CD4-positive, CD25-positive, alpha-beta regulatory T cell (primary cell): ENCODE measurements around the gene TRNP1. TPM values are rescaled to one million over a fixed set of nuclear protein-coding genes. Genes with fewer than 3 reads are reported as not detected.

Source experiments
- ATAC-seq, 2 donors: fragments of 150-1000 bp; cut with Tn5 transposase; one replicate each; pipeline ENCODE4 v1.10.0; 2021; ENCODE audit warnings: low read depth in 2 of 2, moderate number of reproducible peaks in 2 of 2, moderate library complexity in 1 of 2
- DNase-seq, 3 donors: peaks; one replicate each; pipeline versions ENCODE4 v3.0.0 to v3.0.0-alpha.2; 2012 to 2022; ENCODE audit warnings: mixed read lengths in 1 of 3
- H3K27ac ChIP-seq: one replicate; pipeline ENCODE4 v1.7.0; 2013; ENCODE audit warnings: mild to moderate bottlenecking, low read length; ENCODE audit not compliant: insufficient read depth, poor library complexity, severe bottlenecking
- H3K27me3 ChIP-seq: one replicate; pipeline ENCODE4 v1.7.0; 2013; ENCODE audit warnings: low read length; ENCODE audit not compliant: control insufficient read depth, insufficient read depth
- H3K36me3 ChIP-seq: one replicate; pipeline ENCODE4 v1.7.0; 2013; ENCODE audit warnings: mild to moderate bottlenecking, low read length, moderate library complexity; ENCODE audit not compliant: control insufficient read depth, insufficient read depth
- H3K4me1 ChIP-seq: 2 replicates; pipeline ENCODE4 v1.7.0; 2013; ENCODE audit warnings: mild to moderate bottlenecking, low read length; ENCODE audit not compliant: insufficient read depth, control insufficient read depth, poor library complexity, severe bottlenecking
- H3K4me3 ChIP-seq: one replicate; pipeline ENCODE4 v1.7.0; 2013; ENCODE audit warnings: low read depth, mild to moderate bottlenecking, low read length, moderate library complexity
- H3K9me3 ChIP-seq, 2 experiments: 1 replicate in 1 of 2; 2 replicates in 1 of 2; pipeline ENCODE4 v1.7.0; 2013; ENCODE audit warnings: low read length in 2 of 2, mild to moderate bottlenecking in 1 of 2, moderate library complexity in 1 of 2; ENCODE audit not compliant: control insufficient read depth in 2 of 2
- H3K27ac Mint-ChIP-seq, 3 donors: one replicate each; pipeline ENCODE4 v1.8.0; 2020 to 2022; ENCODE audit warnings: mild to moderate bottlenecking in 3 of 3, mixed read lengths in 3 of 3, moderate library complexity in 2 of 3
- H3K27me3 Mint-ChIP-seq: one replicate; pipeline ENCODE4 v1.8.0; 2022; ENCODE audit warnings: mild to moderate bottlenecking, mixed read lengths
- H3K36me3 Mint-ChIP-seq: one replicate; pipeline ENCODE4 v1.8.0; 2020; ENCODE audit warnings: mixed read lengths
- H3K4me1 Mint-ChIP-seq, 4 donors: one replicate each; pipeline ENCODE4 v1.8.0; 2020 to 2022; ENCODE audit warnings: mixed read lengths in 4 of 4, mild to moderate bottlenecking in 1 of 4
- H3K4me3 Mint-ChIP-seq, 4 donors: one replicate each; pipeline ENCODE4 v1.8.0; 2020 to 2022; ENCODE audit warnings: mild to moderate bottlenecking in 4 of 4, mixed read lengths in 4 of 4, moderate library complexity in 3 of 4
- H3K9me3 Mint-ChIP-seq, 7 donors: one replicate each; pipeline ENCODE4 v1.8.0; 2020 to 2022; ENCODE audit warnings: mixed read lengths in 7 of 7, mild to moderate bottlenecking in 3 of 7, moderate library complexity in 2 of 7
- polyA plus RNA-seq, 4 donors: library from polyadenylated mRNA; unstranded; fragments of 300-500 nt; fragmentation: Illumina TruSeq; gene quantifications; one replicate each; pipeline ENCODE4 v1.2.3, GENCODE V29; 2021
- total RNA-seq: library from RNA; stranded (reverse); gene quantifications from one replicate; pipeline ENCODE4 v1.2.3, GENCODE V29; 2022

Gene TRNP1
- total and polyA plus RNA-seq, 5 donors from 2014 or later, result not detected

- no peak overlapping the region for H3K27ac Mint-ChIP-seq
Measured at GRCh38 chr1:27025718-27026117, 32.2 kb downstream of the TRNP1 start.

DNA sequence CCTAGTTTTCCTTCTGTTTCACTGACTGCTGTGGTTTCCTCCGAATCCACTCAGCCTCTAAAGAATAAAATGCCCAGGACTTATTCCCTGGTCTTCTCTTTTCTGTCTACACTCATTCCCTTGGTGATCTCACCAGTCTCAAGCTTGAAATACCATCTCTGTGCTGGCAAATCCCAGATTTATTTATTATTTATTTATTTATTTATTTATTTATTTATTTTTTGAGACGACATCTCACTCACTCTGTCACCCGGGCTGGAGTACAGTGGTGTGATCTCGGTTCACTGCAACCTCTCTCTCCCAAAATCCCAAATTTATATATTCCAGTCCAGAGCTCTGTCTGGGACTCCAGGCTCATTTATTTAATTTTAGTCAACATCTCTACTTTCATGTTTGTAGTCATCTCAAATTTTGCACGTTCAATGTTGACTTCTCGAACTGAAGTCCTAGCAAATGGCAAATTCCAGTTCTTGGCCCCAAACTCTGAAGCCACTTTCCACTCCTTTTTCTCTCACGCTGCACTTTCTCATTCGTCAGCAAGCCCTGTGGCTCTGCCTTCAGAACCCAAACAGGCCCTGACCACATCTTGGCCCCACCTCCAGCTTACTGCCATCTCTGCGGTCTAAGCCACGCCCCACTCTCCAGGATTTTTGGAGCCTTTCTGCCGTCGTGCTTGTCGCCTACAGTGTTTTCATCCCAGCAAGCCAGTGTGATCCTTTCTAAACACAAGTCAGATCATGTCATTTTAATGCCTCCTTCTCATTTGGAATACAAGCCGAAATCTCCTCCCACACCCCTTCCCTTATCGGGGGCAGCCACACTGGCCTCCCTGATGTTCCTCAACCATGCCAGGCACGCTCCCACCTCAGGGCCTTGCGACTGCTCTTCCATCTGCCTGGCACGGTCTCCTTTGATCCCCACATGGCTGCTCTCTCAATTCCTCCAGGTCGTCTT lies 33.4 kb downstream of the TRNP1 start:
- ATAC-seq (no peak), DNase-seq (no peak)
- peaks cover 0 to 1% (median 0%) of the 10 kb centered on the region in 4 donors for H3K4me1 Mint-ChIP-seq
- peaks cover 0 to 3% (median 0%) of the 10 kb centered on the region in 7 donors for H3K9me3 Mint-ChIP-seq
- peaks cover 9% of the 10 kb centered on the region for H3K27me3 Mint-ChIP-seq
- H3K4me1 ChIP-seq, result no peaks in the 10 kb centered on the region
- no peak overlapping the region for H3K4me3 Mint-ChIP-seq
- H3K27ac Mint-ChIP-seq, result no peak overlapping the region
- no peaks in the 10 kb centered on the region for H3K27me3 ChIP-seq
- H3K36me3 Mint-ChIP-seq, result no peaks in the 10 kb centered on the region
- no peak overlapping the region for H3K4me3 ChIP-seq
- no peak overlapping the region for H3K27ac ChIP-seq
- H3K9me3 ChIP-seq, result no peaks in the 10 kb centered on the region
- no peaks in the 10 kb centered on the region for H3K36me3 ChIP-seq

More at GRCh38 chr1:27025718-27026117, 32.2 kb downstream of the TRNP1 start:
- H3K4me1 ChIP-seq, result no peaks in the 10 kb centered on the region
- H3K9me3 Mint-ChIP-seq, result peaks cover 0 to 5% (median 0%) of the 10 kb centered on the region in 7 donors
- no peak overlapping the region for H3K27ac ChIP-seq
- H3K4me3 ChIP-seq, result no peak overlapping the region
- no peaks in the 10 kb centered on the region for H3K36me3 Mint-ChIP-seq
- H3K27me3 Mint-ChIP-seq, result peaks cover 9% of the 10 kb centered on the region
- peaks cover 0 to 1% (median 0%) of the 10 kb centered on the region in 4 donors for H3K4me1 Mint-ChIP-seq
- no peaks in the 10 kb centered on the region for H3K36me3 ChIP-seq
- no peaks in the 10 kb centered on the region for H3K9me3 ChIP-seq
- no peak overlapping the region for H3K4me3 Mint-ChIP-seq
- ATAC-seq (no peak), DNase-seq (no peak)
- no peaks in the 10 kb centered on the region for H3K27me3 ChIP-seq

GRCh38 chr1:27027575-27028250 lies 34.2 kb downstream of the TRNP1 start:
- H3K36me3 Mint-ChIP-seq, result no peaks in the 10 kb centered on the region
- Histone ChIP-seq H3K27me3 (no peaks in the 10 kb centered on the region), H3K4me1 (no peaks in the 10 kb centered on the region), H3K9me3 (no peaks in the 10 kb centered on the region), H3K4me3 (no peak overlapping the region), H3K36me3 (no peaks in the 10 kb centered on the region), H3K27ac (no peak overlapping the region)
- H3K27ac Mint-ChIP-seq, result no peak overlapping the region
- H3K27me3 Mint-ChIP-seq, result peaks cover 12% of the 10 kb centered on the region
- no peak overlapping the region for H3K4me3 Mint-ChIP-seq
- peak in 1 of 3 donors; percentile 62 for DNase-seq
- peaks cover 0 to 3% (median 0%) of the 10 kb centered on the region in 7 donors for H3K9me3 Mint-ChIP-seq
- ATAC-seq, result no peak
- H3K4me1 Mint-ChIP-seq, result no peaks in the 10 kb centered on the region

DNA sequence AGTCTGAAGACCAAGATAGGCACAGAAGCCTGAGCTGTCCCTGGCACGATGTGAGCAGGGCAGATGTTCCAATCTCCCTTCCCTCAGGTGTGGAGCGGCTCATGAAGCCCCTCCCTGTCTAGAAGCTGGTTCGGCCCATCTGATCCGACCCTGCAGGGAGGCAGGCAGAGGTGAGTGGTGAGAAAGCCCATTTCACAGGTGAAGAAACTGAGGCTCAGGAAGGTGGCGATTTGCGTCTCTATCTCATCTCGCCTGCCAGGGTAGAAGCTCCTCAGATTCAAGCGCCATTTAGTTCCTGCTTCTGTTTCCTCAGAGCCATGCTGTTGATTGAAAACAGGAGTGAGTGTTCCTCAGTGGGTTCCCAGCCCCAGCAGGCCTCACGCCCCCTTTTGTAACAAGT lies 36.0 kb downstream of the TRNP1 start:
- H3K27ac Mint-ChIP-seq, result no peak overlapping the region
- no peaks in the 10 kb centered on the region for H3K4me1 Mint-ChIP-seq
- no peaks in the 10 kb centered on the region for H3K4me1 ChIP-seq
- no peaks in the 10 kb centered on the region for H3K36me3 Mint-ChIP-seq
- H3K27me3 Mint-ChIP-seq, result peaks cover 14% of the 10 kb centered on the region
- no peak overlapping the region for H3K4me3 Mint-ChIP-seq
- ATAC-seq (no peak), DNase-seq (no peak)
- no peaks in the 10 kb centered on the region for H3K9me3 ChIP-seq
- H3K27me3 ChIP-seq, result no peaks in the 10 kb centered on the region
- H3K36me3 ChIP-seq, result no peaks in the 10 kb centered on the region
- no peak overlapping the region for H3K27ac ChIP-seq
- peaks cover 0 to 3% (median 0%) of the 10 kb centered on the region in 7 donors for H3K9me3 Mint-ChIP-seq
- H3K4me3 ChIP-seq, result no peak overlapping the region

- Histone ChIP-seq H3K4me1 (no peaks in the 10 kb centered on the region), H3K27me3 (no peaks in the 10 kb centered on the region), H3K4me3 (no peak overlapping the region), H3K36me3 (no peaks in the 10 kb centered on the region), H3K27ac (no peak overlapping the region), H3K9me3 (no peaks in the 10 kb centered on the region)
- DNase-seq (no peak), ATAC-seq (no peak)
- no peaks in the 10 kb centered on the region for H3K4me1 Mint-ChIP-seq
- H3K4me3 Mint-ChIP-seq, result no peak overlapping the region
- peak overlapping the region in 1 of 3 donors; percentile 5 for H3K27ac Mint-ChIP-seq
- peaks cover 15% of the 10 kb centered on the region for H3K27me3 Mint-ChIP-seq
- no peaks in the 10 kb centered on the region for H3K36me3 Mint-ChIP-seq
- H3K9me3 Mint-ChIP-seq, result peaks cover 0 to 3% (median 0%) of the 10 kb centered on the region in 7 donors
Measured at GRCh38 chr1:27031235-27032118, 38.0 kb downstream of the TRNP1 start.

DNA sequence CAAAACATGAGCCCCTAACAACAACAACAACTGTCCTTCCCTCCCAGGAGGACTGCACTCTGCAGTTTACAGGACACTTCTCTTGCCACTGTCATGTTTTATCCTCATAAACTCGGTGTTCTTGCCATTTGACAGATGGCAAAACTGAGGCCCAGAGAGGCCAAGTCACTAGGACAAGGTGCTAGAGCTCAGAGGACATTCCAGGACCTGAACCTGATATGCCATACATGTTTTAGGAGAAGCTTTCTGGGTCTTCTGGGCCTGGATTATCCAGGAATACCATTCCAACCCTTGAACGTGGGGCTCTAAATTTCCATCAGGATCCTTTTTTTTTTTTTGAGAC lies 38.6 kb downstream of the TRNP1 start:
- no peak overlapping the region for H3K4me3 Mint-ChIP-seq
- Histone ChIP-seq H3K4me1 (no peaks in the 10 kb centered on the region), H3K9me3 (no peaks in the 10 kb centered on the region), H3K27ac (no peak overlapping the region), H3K4me3 (no peak overlapping the region), H3K36me3 (no peaks in the 10 kb centered on the region), H3K27me3 (no peaks in the 10 kb centered on the region)
- DNase-seq (no peak), ATAC-seq (no peak)
- no peaks in the 10 kb centered on the region for H3K4me1 Mint-ChIP-seq
- peaks cover 15% of the 10 kb centered on the region for H3K27me3 Mint-ChIP-seq
- H3K27ac Mint-ChIP-seq, result no peak overlapping the region
- H3K9me3 Mint-ChIP-seq, result peaks cover 0 to 3% (median 0%) of the 10 kb centered on the region in 7 donors
- H3K36me3 Mint-ChIP-seq, result no peaks in the 10 kb centered on the region

GRCh38 chr1:27033043-27033746 lies 39.7 kb downstream of the TRNP1 start:
- Mint-ChIP-seq H3K4me3 (no peak overlapping the region), H3K4me1 (no peaks in the 10 kb centered on the region), H3K27me3 (peaks cover 10% of the 10 kb centered on the region), H3K9me3 (peaks cover 0 to 3% (median 0%) of the 10 kb centered on the region in 7 donors), H3K27ac (no peak overlapping the region), H3K36me3 (no peaks in the 10 kb centered on the region)
- no peaks in the 10 kb centered on the region for H3K4me1 ChIP-seq
- no peaks in the 10 kb centered on the region for H3K27me3 ChIP-seq
- no peaks in the 10 kb centered on the region for H3K36me3 ChIP-seq
- no peak overlapping the region for H3K27ac ChIP-seq
- H3K4me3 ChIP-seq, result no peak overlapping the region
- ATAC-seq (no peak), DNase-seq (no peak)
- H3K9me3 ChIP-seq, result no peaks in the 10 kb centered on the region
